ENCODE measurements around the gene ETFB. TPM values are rescaled to one million over a fixed set of nuclear protein-coding genes. Genes with fewer than 3 reads are reported as not detected.

ETFB gene
- total RNA-seq, 1 experiment from 2014 or later = 237 TPM

DNA sequence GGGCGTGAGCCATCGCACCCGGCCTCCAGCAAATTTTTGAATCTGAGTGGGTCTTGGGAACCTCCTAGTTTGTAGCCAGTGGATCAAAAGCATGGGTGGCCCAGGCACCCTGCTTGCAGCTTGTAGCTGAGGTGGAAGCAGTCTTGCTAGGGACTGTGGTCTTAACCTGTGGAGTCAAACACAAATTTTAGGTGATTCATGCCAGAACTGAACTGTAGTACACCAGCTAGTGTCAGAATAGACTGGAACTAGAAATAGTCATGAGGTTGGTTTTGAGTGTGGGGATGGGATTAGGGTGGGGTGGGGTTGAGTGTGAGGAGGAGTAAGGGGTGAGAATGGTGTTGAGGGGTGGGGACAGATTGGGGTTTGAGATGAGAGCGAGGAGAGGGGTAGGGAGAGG is 15.8 kb upstream of the ETFB start:
- Histone ChIP-seq H3K27me3 (no peaks in the 10 kb centered on the region), H3K9me3 (no peaks in the 10 kb centered on the region), H3K36me3 (no peaks in the 10 kb centered on the region), H3K4me3 (no peak overlapping the region)
- DNase-seq = no peak

DNA sequence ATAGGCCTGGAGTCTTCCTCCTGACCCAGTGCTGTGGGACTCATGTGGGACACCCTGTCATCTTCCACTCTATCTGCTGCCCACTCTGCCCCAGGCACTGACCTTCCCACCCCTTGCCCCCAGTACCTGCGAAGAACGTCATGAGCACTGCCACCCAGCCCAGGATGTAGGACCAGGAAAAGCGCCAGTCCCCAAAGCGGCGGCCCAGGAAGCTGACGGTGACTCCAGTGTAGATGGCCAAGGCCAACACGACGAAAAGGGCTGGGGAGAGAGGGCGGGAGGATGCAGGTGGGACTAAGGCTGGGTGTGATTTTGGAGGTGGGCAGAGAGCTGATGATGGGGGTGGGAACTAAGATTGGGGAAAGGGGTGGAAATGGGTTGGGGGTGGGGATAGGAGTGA is 14.2 kb upstream of the ETFB start:
- no peaks in the 10 kb centered on the region for H3K36me3 ChIP-seq
- no peak for DNase-seq
- no peaks in the 10 kb centered on the region for H3K9me3 ChIP-seq
- H3K27me3 ChIP-seq = no peaks in the 10 kb centered on the region
- H3K4me3 ChIP-seq = no peak overlapping the region

DNA sequence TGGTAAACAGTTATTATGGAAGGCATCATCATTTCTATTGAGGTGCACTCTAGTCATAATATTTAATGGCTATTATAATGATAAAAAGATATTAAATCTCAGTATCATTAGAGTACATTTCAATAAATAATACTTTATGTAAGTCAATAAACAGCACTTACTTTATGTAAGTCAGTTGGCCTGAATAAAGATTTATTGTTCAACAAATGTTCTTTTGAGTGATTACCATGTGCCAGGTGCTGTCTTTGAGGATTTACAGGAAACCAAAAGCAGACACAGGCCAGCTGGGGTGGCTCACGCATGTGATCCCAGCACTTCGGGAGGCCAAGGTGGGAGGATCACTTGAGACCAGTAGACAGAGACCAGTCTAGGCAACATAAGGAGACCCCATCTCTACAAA is 11.2 kb upstream of the ETFB start:
- Histone ChIP-seq H3K36me3 (no peaks in the 10 kb centered on the region), H3K4me3 (no peak overlapping the region), H3K27me3 (no peaks in the 10 kb centered on the region), H3K9me3 (no peaks in the 10 kb centered on the region)
- DNase-seq = no peak

DNA sequence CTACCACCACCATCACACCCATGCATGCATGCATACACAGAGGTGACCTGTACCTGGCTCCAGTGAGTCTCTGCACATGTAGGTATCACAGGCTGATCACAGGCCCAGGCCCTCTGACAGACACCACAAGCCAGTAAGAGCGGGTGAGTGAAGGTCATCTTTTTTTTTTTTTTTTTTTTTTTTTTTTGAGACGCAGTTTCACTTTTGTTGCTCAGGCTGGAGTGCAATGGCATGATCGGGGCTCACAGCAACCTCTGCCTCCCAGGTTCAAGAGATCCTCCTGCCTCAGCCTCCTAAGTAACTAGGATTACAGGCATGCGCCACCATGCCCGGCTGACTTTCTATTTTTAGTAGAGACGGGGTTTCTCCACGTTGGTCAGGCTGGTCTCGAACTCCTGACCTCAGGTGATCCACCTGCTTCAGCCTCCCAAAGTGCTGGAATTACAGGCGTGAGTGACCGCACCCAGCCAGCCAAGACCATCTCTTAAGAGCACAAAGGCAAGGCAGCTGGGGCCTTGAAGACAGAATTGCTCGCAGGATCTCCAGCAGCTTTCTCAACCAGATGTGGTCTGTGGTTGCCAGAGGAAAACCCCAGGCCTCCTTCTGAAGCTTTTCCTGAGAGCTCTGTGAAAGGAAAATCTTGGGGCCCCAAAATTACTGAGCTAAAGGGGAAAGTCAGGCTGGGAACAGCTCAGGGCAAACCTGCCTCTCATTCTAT is 9.5 kb upstream of the ETFB start:
- no peak overlapping the region for H3K4me3 ChIP-seq
- DNase-seq = no peak
- no peaks in the 10 kb centered on the region for H3K27me3 ChIP-seq
- no peaks in the 10 kb centered on the region for H3K36me3 ChIP-seq
- no peaks in the 10 kb centered on the region for H3K9me3 ChIP-seq

DNA sequence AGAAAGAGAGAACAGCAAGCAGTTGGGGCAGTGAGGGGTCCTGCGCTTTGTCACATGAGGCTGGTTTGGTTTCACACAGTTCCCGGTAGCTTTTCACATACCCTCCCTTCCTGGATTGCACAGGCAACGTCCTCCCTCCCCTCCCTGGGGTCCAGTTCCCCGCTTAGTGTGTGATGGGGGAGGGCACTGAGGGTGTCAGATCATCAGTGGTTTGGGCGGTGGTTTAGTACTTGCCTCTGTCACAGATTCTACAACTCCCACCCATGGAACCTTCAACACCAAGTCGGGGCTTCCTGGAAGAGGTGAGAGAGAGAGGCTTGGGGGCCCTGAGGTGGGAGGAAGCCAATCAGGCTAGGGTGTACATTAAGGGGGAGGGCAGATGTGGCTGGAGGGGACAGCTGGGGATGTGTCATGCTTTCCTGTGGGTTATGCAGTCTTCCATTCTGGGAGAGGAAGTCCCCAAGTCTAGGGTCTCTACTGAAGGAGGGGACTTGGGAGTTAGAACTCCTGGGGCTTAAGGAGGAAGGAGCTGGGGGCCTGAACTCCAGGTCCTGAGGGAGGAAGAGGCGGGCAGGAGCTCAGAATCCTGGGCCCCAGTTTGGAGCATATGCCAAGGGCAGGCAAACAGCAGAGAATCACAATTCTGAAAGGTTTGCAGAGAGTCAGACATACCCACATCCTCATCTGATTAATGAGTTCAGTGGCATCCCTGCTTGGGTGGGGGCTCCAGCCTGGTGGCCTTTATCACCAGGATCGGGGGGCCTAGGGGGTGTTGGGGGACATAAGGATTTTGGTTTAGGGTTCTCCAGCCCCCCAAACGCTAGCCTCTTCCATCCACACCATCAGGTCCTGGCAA is 6.7 kb upstream of the ETFB start, which contains the start of gene NKG7:
TSS of gene NKG7 (minus strand) at position 6 of the 856 bp plus-strand sequence. CDS start 119 bp downstream, outside the sequence.
- H3K27me3 ChIP-seq = no peaks in the 10 kb centered on the region
- H3K36me3 ChIP-seq = no peaks in the 10 kb centered on the region
- no peak for DNase-seq

DNA sequence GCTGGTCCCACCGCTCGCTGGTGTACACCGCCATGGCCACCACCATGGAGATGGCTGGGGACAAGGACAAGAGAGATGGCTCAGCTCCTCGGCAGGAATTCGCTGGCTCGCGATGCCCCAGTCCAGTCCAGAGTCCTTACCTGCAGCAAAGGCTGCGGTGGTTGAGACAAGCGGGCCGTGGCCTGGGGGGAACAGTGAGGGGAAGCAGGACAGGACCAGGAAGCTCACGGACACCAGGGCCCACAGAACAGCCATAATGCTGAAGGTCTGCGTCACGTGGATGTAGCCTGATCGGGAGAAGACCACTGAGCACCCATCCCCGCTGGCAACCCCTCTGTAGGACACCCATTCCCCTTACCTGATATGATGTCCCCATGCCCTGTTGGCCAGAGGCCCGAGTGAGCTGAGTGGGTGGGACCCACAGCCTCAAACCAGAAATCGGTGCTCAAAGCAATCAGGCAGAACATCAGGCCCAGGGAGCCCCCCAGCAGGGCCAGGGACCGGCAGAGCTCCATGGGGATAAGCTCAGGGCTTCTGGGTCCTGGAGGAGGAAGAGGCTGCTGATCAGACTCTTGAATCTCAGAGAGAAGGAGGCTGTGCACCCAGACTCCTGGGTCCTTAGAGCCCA is 5.9 kb upstream of the ETFB start:
- H3K27me3 ChIP-seq = no peaks in the 10 kb centered on the region
- no peak overlapping the region for H3K4me3 ChIP-seq
- no peaks in the 10 kb centered on the region for H3K36me3 ChIP-seq
- H3K9me3 ChIP-seq = no peaks in the 10 kb centered on the region
- no peak for DNase-seq

More for the DNA sequence above, 6.7 kb upstream of the ETFB start, which contains the start of gene NKG7:
- Histone ChIP-seq H3K4me3 (no peak within 1 kb of the TSS), H3K9me3 (no peaks in the 10 kb centered on the region)

DNA sequence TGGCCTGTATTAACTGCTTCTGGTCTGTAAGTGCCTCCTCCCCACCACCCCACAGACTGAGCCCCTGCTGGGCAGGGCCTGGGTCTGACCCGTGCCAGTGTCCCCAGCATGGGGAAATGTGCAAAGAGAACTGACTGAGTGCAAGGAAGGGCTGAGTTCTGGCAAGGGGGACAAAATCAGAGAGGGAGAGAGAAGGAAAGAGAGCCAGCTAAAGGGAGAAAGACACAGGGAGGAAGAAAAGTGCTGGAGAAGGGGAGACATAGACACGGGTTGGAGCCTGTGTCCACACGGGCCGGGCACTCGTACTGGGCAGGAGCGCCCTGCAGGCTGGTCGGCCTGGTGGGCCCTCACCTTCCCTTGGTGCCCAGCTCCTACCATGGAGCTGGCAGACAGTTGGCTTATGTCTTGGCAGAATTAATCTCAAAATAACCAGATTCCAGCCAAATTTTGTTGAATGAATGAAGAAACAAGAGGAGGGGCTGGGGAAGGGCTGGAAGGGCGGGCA is 5.0 kb upstream of the ETFB start:
- Histone ChIP-seq H3K4me3 (no peak overlapping the region), H3K27me3 (no peaks in the 10 kb centered on the region)
- DNase-seq = no peak

DNA sequence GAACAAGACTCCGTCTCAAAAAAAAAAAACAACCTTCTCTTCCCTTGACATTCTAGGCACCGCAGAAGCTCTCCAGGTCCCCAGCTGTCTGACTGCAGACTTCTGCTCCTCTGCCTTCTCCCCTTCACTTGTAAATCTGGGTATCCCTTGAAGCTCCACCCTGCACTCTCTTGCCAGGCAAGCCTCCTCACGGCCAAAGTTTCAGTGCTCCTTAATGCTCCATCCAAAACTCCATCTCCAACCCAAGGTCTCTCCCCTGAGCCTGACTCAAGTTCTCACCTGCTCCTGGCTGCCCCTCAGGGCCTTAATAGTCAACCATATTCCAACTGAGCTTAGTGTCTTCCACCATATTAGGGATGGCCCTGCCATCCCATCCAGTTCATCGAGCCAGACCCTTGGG is 4.0 kb upstream of the ETFB start:
- no peaks in the 10 kb centered on the region for H3K9me3 ChIP-seq
- DNase-seq = no peak
- no peaks in the 10 kb centered on the region for H3K27me3 ChIP-seq
- H3K4me3 ChIP-seq = no peak overlapping the region
- H3K36me3 ChIP-seq = no peaks in the 10 kb centered on the region

More for the DNA sequence above, 5.0 kb upstream of the ETFB start:
- no peaks in the 10 kb centered on the region for H3K36me3 ChIP-seq
- H3K9me3 ChIP-seq = no peaks in the 10 kb centered on the region

DNA sequence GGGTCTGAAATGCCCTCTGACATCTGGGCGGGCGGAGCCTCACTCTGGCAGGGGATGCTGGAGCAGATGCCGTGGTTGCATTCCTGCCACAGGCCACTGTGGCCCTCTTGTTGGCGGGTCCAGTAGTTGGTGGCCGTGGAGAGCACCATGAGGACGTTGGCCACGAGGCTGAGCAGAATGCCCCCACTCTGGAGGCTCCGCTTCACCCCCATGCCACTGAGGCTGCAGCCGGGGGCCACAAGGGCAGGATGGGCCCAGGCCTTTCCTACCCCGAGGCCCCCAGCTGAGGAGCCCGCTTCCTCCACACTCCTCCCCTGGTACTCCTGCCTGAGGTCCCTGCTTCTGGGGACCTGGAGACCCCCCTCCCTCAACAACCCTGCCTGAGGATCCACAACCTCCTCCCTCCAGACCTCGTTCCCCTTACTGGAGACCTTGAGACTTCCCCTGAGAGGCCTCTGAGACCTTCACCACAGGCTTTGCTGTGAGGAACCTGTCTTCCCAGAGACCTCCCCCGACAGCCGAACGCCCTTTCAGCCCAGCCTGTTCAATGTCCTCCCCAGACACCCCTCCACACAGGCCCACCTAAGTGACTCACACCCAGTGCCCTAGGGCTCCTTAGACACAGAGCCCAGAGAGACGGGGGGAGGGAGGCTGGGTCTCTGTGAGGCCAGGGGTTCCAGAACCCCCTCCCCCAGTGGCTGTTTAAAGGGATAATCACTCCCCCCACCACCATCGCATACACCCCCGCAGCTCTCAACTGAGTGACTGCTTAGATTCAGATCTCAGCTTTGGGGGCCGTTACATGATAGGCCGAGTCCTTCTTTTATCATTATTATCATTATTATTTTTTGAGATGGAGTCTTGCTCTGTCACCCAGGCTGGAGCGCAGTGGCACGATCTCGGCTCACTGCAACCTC is 2.4 kb upstream of the ETFB start, which contains the start of gene CLDND2:
TSS of gene CLDND2 (minus strand) at position 638 of the 917 bp plus-strand sequence. CDS start at position 212, 426 bp downstream.
- no peak for DNase-seq
- no peaks in the 10 kb centered on the region for H3K27me3 ChIP-seq
- 0 out of 2 replicates have a peak, but pooled peaks cover 2% of the 10 kb centered on the region for H3K36me3 ChIP-seq
- H3K9me3 ChIP-seq = no peaks in the 10 kb centered on the region
- H3K4me3 ChIP-seq = peak within 1 kb of the TSS; percentile 98

DNA sequence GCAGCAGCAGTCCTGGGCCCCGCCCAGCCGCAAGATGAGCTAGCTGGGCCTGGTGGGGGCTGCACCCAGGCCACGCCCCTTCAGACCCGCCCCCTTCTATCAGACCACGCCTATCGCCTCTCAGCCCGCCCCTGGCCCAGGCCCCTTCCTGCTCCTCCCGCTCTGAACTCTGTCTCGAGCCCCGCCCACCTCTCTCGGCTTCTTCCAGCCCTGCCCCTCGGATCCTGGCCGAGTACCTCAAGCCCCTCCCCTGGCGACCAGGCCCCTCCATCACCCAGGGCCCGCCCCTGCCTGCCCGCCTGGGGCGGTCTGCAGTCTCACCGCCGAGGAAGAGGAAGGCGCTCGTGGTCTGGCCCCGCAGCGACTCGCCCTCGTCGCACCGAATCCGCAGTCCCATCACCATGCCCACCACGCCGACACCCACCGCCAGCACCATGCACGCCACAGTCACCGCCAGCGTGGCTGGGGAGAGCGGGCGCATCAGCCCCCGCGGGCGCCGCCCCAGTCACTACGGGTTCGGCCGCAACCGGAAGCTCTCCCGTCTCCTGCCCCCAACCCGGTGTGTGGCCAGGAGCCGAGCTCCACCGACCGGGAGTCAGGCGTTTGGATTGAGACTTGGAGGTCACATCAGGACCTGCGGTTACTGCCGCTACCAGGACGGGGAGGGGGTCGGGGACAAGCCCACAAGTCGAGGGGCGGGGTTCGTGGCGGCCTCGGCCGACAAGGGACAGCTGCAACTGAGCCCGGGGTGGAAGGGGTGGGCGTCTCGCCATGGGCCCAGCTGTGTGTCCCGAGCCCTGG is 1.6 kb upstream of the ETFB start:
- H3K36me3 ChIP-seq = 0 out of 2 replicates have a peak, but pooled peaks cover 2% of the 10 kb centered on the region
- DNase-seq = peak; percentile 98

DNA sequence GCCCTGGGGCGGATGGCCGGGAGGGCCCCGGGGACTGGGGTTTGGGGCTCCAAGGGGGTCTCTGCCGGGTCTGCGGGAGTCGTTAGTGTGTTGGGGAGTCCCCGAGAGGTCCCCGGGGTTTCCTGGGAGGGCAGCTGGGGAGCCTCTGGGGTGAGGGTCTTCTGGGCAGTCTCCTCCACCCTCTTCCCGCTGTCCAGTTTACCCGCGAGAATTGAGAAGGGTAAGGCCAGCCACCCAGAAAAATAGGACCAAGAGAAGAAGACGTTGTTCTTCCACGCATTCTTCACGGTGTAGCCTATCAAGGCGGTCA is 1.0 kb upstream of the ETFB start:
- H3K4me3 ChIP-seq = peak overlapping the region; percentile 98
- H3K27me3 ChIP-seq = no peaks in the 10 kb centered on the region
- no peaks in the 10 kb centered on the region for H3K9me3 ChIP-seq
- DNase-seq = no peak
- H3K36me3 ChIP-seq = peaks cover 6% of the 10 kb centered on the region; the same call in 1 of the 2 replicates

More for the DNA sequence above, 1.6 kb upstream of the ETFB start:
- Histone ChIP-seq H3K9me3 (no peaks in the 10 kb centered on the region), H3K27me3 (no peaks in the 10 kb centered on the region), H3K4me3 (peak overlapping the region; percentile 98)

DNA sequence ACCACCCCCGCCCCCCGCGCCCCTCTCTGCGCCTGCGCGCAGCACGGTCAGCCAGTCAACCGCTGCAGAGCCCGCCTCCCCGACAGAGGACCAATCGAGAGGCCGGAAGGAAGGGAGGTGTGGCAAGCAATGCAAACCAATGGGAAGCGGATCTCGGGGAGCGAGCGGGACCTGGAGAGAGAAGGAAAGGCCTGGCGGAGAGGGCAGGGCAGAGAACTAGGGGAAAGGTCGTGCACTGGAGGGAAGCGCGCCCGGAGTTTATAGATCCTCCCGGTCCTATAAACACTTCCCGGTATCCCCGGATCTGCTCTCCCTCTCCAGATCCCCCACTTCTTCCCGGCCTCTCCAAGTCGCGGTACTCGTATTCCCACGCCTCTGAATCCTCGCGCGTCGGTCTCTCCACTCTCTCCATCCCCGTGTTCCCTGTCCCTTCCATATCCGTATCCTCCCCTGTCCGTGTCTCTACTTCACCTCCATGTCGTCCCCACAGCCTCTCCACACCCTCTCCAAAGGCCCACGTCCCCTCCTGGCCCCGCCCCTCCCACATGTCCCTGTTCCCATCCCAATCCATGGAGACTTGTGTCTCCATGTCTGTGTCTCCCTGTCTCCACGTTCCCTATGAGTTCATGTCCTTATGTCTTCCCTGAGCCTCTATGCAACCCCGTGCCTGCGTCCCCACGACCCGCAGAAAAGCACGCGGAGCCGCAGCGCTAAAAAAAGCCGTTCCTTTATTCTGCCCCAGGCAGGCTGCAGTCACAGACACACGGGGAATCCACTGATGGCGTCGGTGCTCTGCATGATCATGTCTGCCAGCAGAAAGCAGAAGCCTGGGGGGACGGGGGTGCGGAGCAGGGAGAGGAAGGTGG is 434 bp upstream of the ETFB start:
- no peaks in the 10 kb centered on the region for H3K9me3 ChIP-seq
- DNase-seq = peak; percentile 99
- peak overlapping the region; percentile 98 for H3K4me3 ChIP-seq
- no peaks in the 10 kb centered on the region for H3K27me3 ChIP-seq
- H3K36me3 ChIP-seq = peaks cover 7% of the 10 kb centered on the region; the same call in 1 of the 2 replicates

DNA sequence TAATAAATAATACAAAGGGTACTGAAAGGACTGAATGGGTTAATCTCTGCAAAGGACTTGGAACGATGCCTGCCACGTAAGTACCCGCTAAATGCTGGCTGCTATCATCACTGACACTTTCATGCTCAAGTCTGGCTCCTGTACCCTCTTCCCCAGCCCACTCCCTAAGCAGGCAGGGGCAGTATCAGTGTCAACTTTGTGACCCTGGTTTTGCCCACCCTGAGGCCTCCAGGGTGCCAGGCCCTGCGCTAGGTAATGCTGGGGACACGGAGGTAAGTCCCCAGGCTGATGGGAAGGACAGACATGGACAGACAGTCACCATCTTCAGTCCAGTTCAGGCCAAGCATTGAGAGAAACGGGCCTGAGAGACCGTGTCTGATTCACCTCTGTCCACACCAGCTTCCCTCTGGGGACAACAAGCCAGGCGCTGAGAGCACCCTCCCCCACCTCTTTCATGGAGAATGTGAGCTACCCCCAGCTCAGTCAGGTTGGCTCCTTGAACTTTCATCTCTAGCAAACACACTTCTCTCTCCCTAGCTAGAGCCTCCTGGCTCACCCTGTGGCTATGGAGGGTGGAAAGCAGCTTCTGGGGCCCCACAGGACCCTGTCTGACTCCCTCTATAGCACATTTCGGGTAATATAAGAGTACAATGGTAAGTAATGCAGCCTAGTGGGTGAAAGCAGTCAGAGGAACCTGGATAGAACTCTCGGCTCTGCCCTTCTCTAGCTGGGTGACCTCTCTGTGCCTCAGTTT is 800 bp downstream of the ETFB start:
- Histone ChIP-seq H3K9me3 (no peaks in the 10 kb centered on the region), H3K27me3 (no peaks in the 10 kb centered on the region), H3K4me3 (peak overlapping the region; percentile 98), H3K36me3 (peaks cover 7% of the 10 kb centered on the region)
- peak; percentile 39 for DNase-seq
